ENCODE data around the gene RGS18. TPM values are rescaled to one million over a fixed set of nuclear protein-coding genes. Genes with fewer than 3 reads are reported as not detected.

RGS18 gene
- polyA plus RNA-seq, 2 of the 4 experiments (the other 2 are of a cell fraction): not detected

DNA sequence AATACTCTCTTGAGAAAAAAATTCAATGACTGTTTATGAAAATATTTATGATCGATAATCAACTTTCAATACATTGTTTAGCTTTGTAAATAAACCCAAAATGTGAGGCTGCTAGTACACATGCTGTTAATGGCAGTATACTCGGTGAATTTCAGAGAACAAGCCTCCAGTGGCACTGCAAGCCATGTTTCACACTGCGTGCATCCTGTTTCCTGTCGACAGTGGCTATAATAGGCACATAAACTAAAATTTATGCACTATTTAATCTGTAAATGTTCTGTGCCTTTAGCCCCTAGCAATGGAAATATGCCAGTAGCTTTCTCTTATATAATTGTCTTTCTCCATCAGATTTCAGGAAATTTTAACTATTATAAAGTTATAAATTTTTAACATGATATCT lies 26.3 kb upstream of the RGS18 start:
- no peak for DNase-seq (ENCODE audit: low read depth in 1 of 2, low spot score in 1 of 2)
- 57% methylated on average over 4 of the region's 4 CpGs for WGBS (ENCODE audit: missing lambda C conversion rate)
- ATAC-seq: no peak
- Histone ChIP-seq H3K9me3 (no peaks in the 10 kb centered on the region), H3K4me2 (no peak overlapping the region), H3K4me1 (no peaks in the 10 kb centered on the region), H3K4me3 (no peak overlapping the region), H3K27ac (no peak overlapping the region)
- ChIA-PET CTCF (interaction anchor here (0.6 kb wide), 1 partner anchor 269 kb away, joined by 4 read pairs; no protein-coding TSS in a partner anchor), POLR2A (no interaction called here)
- FAIRE-seq: no peak
- no peak for TF ChIP-seq ZFP36 (IDR thresholded peaks at IDR 0.05; ENCODE audit: borderline replicate concordance, partially characterized antibody)
- TF ChIP-seq ESRRA (IDR thresholded peaks at IDR 0.05; ENCODE audit: borderline replicate concordance, low read length): no peak
- no peak for TF ChIP-seq GATA3 (IDR thresholded peaks at IDR 0.05; ENCODE audit: borderline replicate concordance)
- TF ChIP-seq FOSL2 (IDR thresholded peaks at IDR 0.05): no peak
- no peak for TF ChIP-seq FOSL2 (CRISPR knock-in tag; IDR thresholded peaks at IDR 0.05)
- no peak for TF ChIP-seq FOXS1 (CRISPR knock-in tag; IDR thresholded peaks at IDR 0.05)
- TF ChIP-seq JUNB (IDR thresholded peaks at IDR 0.05): no peak
- TF ChIP-seq CBX8 (IDR thresholded peaks at IDR 0.05): no peak
- no peak for TF ChIP-seq HDAC2 (IDR thresholded peaks at IDR 0.05)
- no peak for TF ChIP-seq CHD2 (IDR thresholded peaks at IDR 0.05; ENCODE audit: low read length, partially characterized antibody)
- TF ChIP-seq, protein P1, sequence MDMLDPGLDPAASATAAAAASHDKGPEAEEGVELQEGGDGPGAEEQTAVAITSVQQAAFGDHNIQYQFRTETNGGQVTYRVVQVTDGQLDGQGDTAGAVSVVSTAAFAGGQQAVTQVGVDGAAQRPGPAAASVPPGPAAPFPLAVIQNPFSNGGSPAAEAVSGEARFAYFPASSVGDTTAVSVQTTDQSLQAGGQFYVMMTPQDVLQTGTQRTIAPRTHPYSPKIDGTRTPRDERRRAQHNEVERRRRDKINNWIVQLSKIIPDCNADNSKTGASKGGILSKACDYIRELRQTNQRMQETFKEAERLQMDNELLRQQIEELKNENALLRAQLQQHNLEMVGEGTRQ (IDR thresholded peaks at IDR 0.05): no peak
- TF ChIP-seq SREBF2 (IDR thresholded peaks at IDR 0.05): no peak
- TF ChIP-seq EHF (CRISPR knock-in tag; IDR thresholded peaks at IDR 0.05): no peak

DNA sequence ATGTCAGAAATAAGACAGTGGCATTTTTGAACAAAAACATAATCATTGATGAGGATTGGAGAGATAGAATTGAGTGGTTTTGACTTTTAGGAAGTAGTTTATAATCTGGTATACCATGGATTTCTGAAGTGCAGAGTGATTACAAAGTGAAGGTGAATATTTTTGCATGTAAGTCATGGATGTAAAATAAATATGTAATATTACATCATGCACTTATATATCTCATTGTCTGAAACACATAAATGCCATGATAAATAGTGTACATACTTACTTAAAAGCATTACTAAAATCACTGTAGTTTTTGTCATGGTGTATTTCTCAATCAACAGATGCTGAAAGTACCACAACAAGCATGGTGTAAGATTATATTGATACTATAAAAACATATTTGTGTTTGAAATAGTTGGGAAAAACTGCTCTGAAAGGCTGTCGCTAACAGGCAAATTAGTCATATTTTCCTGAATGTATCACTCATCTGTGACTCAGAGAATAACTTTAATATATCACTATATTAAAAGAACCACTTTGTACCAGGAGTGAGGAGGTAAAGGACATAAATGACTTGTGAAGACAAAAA lies 24.8 kb upstream of the RGS18 start:
- Histone ChIP-seq H3K4me1 (no peaks in the 10 kb centered on the region), H3K4me2 (no peak overlapping the region), H3K27ac (no peak overlapping the region), H3K4me3 (no peak overlapping the region), H3K9me3 (no peaks in the 10 kb centered on the region)
- ATAC-seq (no peak), DNase-seq (ENCODE audit: low read depth in 1 of 2, low spot score in 1 of 2) (no peak), FAIRE-seq (no peak)
- CTCF ChIA-PET: no interaction called here
- POLR2A ChIA-PET: no interaction called here
- WGBS (ENCODE audit: missing lambda C conversion rate): 28% methylated on average over 1 of the region's 1 CpG
- TF ChIP-seq FOSB (CRISPR knock-in tag; IDR thresholded peaks at IDR 0.05): no peak
- no peak for TF ChIP-seq CHD2 (IDR thresholded peaks at IDR 0.05; ENCODE audit: low read length, partially characterized antibody)
- TF ChIP-seq BHLHE40 (IDR thresholded peaks at IDR 0.05; ENCODE audit: low read depth, low read length): no peak
- TF ChIP-seq JUNB (IDR thresholded peaks at IDR 0.05): no peak
- TF ChIP-seq GATA3 (IDR thresholded peaks at IDR 0.05; ENCODE audit: borderline replicate concordance): no peak

DNA sequence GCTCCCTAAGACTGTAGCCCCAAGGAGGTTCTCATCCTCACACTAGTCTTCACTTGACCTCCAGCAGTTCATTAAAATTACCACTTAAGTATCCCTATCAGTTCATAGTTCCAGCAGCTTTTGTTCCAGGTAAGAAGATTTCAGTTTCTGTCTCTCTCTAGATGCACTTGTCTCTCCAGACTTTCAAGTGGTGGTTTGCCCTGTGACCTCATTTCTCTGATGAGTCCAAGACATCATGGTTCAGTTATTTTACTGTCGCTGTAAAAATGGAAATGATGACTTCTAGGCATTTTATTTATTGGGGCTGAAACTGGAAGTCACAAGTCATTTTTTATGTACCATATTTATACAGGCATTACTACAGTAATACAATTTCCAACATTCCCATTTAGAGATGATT lies 17.9 kb upstream of the RGS18 start:
- Histone ChIP-seq H3K27ac (no peak overlapping the region), H3K4me2 (no peak overlapping the region), H3K9me3 (no peaks in the 10 kb centered on the region), H3K4me1 (no peaks in the 10 kb centered on the region), H3K4me3 (no peak overlapping the region)
- DNase-seq (ENCODE audit: low read depth in 1 of 2, low spot score in 1 of 2) (no peak), FAIRE-seq (no peak), ATAC-seq (no peak)
- TF ChIP-seq SREBF2 (IDR thresholded peaks at IDR 0.05): no peak
- no peak for TF ChIP-seq GATA3 (IDR thresholded peaks at IDR 0.05; ENCODE audit: borderline replicate concordance)
- TF ChIP-seq RFX5 (IDR thresholded peaks at IDR 0.05): no peak
- TF ChIP-seq NPAS2 (CRISPR knock-in tag; IDR thresholded peaks at IDR 0.05; ENCODE audit: borderline replicate concordance): no peak
- no peak for TF ChIP-seq ZC3H11A (IDR thresholded peaks at IDR 0.05)
- no peak for TF ChIP-seq POLR2A (IDR thresholded peaks at IDR 0.05; ENCODE audit: low read length)
- TF ChIP-seq REST (IDR thresholded peaks at IDR 0.05): no peak
- no peak for TF ChIP-seq MYC (IDR thresholded peaks at IDR 0.05; ENCODE audit: borderline replicate concordance, low read length)
- TF ChIP-seq HMGXB4 (CRISPR knock-in tag; IDR thresholded peaks at IDR 0.05; ENCODE audit: borderline replicate concordance): no peak
- TF ChIP-seq SMC3 (IDR thresholded peaks at IDR 0.05): no peak
- no peak for TF ChIP-seq E2F6 (IDR thresholded peaks at IDR 0.05; ENCODE audit: borderline replicate concordance, low read depth)
- no peak for TF ChIP-seq CEBPB (IDR thresholded peaks at IDR 0.05)
- TF ChIP-seq HDAC2 (IDR thresholded peaks at IDR 0.05): no peak
- ChIA-PET POLR2A (no interaction called here), CTCF (interaction anchor here (1.0 kb wide), 1 partner anchor 474 kb away, joined by 3 read pairs; no protein-coding TSS in a partner anchor)
- WGBS (ENCODE audit: missing lambda C conversion rate): 62% methylated on average over 1 of the region's 1 CpG
